CD4-positive, alpha-beta T cell (primary cell): ENCODE data around the gene IFT74. TPM values are rescaled to one million over a fixed set of nuclear protein-coding genes. Genes with fewer than 3 reads are reported as not detected.
A peak's percentile ranks its signal among the peaks of the same experiment; 100 is the strongest.

ENCODE experiments used
- ATAC-seq: fragments of 200-7000 bp; cut with Tn5 transposase; one replicate; pipeline ENCODE4 v1.10.0; 2022; ENCODE audit warnings: mild to moderate bottlenecking; ENCODE audit not compliant: poor library complexity
- CTCF ChIA-PET: fragments of 350-600 bp; sonication (Branson Sonifier 250); formaldehyde crosslinking; loops from one replicate; lab custom pipeline; 2021; ENCODE audit warnings: antibody characterized with exemption, inconsistent platforms; lab: Charles Lee
- POLR2A ChIA-PET: fragments of 350-600 bp; sonication (Branson Sonifier 250); formaldehyde crosslinking; loops from one replicate; lab custom pipeline; 2021; ENCODE audit warnings: antibody characterized with exemption, inconsistent platforms; lab: Charles Lee
- DNase-seq, 14 experiments: peaks; one replicate each; pipeline ENCODE4 v3.0.0-alpha.2; 2013 to 2020; ENCODE audit warnings: mixed read lengths in 2 of 14
- H3K27ac ChIP-seq, 2 donors: one replicate each; pipeline versions ENCODE4 v1.5.1 to v1.7.0; 2013; ENCODE audit warnings: low read length in 2 of 2, low read depth in 1 of 2, mild to moderate bottlenecking in 1 of 2
- H3K27me3 ChIP-seq, 2 experiments: 1 replicate in 1 of 2; 2 replicates in 1 of 2; pipeline versions ENCODE4 v1.6.1 to v1.7.0; 2013; ENCODE audit warnings: low read length in 2 of 2, control low read depth in 1 of 2, mild to moderate bottlenecking in 1 of 2, moderate library complexity in 1 of 2; ENCODE audit not compliant: insufficient read depth in 2 of 2, control insufficient read depth in 1 of 2
- H3K36me3 ChIP-seq: one replicate; pipeline ENCODE4 v1.6.1; 2013; ENCODE audit warnings: low read length, control low read depth; ENCODE audit not compliant: insufficient read depth
- H3K4me1 ChIP-seq: one replicate; pipeline ENCODE4 v1.6.1; 2013; ENCODE audit warnings: low read length, control low read depth; ENCODE audit not compliant: insufficient read depth
- H3K4me3 ChIP-seq: one replicate; pipeline ENCODE4 v1.5.1; 2013; ENCODE audit warnings: mild to moderate bottlenecking, low read length, moderate library complexity
- H3K9me3 ChIP-seq, 2 experiments: 1 replicate in 1 of 2; 2 replicates in 1 of 2; pipeline versions ENCODE4 v1.6.1 to v1.7.0; 2013; ENCODE audit warnings: low read length in 2 of 2, mild to moderate bottlenecking in 2 of 2, control low read depth in 1 of 2, moderate library complexity in 1 of 2; ENCODE audit not compliant: control insufficient read depth in 1 of 2, insufficient read depth in 1 of 2
- H3K27ac Mint-ChIP-seq: one replicate; pipeline ENCODE4 v1.8.0; 2020; ENCODE audit warnings: mixed read lengths
- H3K27me3 Mint-ChIP-seq: one replicate; pipeline ENCODE4 v1.8.0; 2021; ENCODE audit warnings: mixed read lengths
- H3K36me3 Mint-ChIP-seq: one replicate; pipeline ENCODE4 v1.8.0; 2021; ENCODE audit warnings: low read depth, mixed read lengths
- H3K4me1 Mint-ChIP-seq: one replicate; pipeline ENCODE4 v1.8.0; 2021; ENCODE audit warnings: low read depth, mixed read lengths
- H3K4me3 Mint-ChIP-seq: one replicate; pipeline ENCODE4 v1.8.0; 2020; ENCODE audit warnings: mild to moderate bottlenecking, mixed read lengths
- H3K9me3 Mint-ChIP-seq: one replicate; pipeline ENCODE4 v1.8.0; 2020; ENCODE audit warnings: mixed read lengths
- CTCF ChIP-seq: fragments of 200-600 bp; IDR thresholded peaks from one replicate; pipeline ENCODE4 v1.8.0; 2022; ENCODE audit warnings: antibody characterized with exemption, mild to moderate bottlenecking
- intact Hi-C, 2 experiments: fragments of 100-400 bp; cut with DNase I in 1 of 2; cut with micrococcal nuclease in 1 of 2; formaldehyde crosslinking; loops; one replicate each; pipeline versions ENCODE4 v1.15.1 to v1.9.0; 2023 to 2025; cut with DNase I, micrococcal nuclease
- total RNA-seq, 174 experiments: library from RNA in 2 of 174; stranded (reverse) in 2 of 174; gene quantifications; one replicate each; pipeline ENCODE4 v1.2.3 and lab custom pipeline; 2021 to 2026

IFT74 gene
- total RNA-seq, 2 experiments from 2014 or later = 7.3 to 7.7 TPM

DNA sequence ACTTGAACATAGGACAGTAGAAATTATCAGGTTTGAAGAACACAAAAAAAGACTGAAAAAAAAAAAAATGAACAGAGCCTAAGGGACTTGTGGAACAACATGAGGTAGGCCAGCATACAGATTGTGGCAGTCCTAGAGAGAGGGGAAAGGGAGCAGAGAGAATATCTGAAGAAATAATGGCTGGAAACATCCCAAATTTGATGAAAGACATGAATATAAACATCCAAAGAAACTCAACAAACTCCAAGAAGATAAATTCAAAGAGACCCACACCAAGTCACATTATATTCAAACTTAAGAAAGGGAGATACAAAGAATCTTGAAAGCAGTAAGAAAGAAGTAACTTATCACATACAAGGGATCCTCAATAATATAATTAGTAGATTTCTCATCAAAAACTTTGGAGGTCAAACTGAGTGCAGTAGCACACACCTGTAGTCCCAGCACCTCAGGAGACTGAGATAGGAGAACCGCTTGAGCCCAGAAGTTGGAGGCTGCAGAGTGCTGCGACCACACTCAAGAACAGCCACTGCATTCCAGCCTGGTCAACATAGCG is 18.3 kb upstream of the IFT74 start:
- ChIA-PET CTCF (no interaction called here), POLR2A (interaction anchor here (1.3 kb wide), 1 partner anchor 10 kb away, joined by 4 read pairs; the partner anchor contains the start of gene PLAA)
- Histone ChIP-seq H3K9me3 (peaks cover 0 to 8% of the 10 kb centered on the region in 2 experiments), H3K27ac (no peak overlapping the region), H3K27me3 (no peaks in the 10 kb centered on the region), H3K4me3 (no peak overlapping the region), H3K4me1 (peaks cover 9% of the 10 kb centered on the region), H3K36me3 (peaks cover 12% of the 10 kb centered on the region)
- Mint-ChIP-seq H3K36me3 (peaks cover 42% of the 10 kb centered on the region), H3K27ac (no peak overlapping the region), H3K27me3 (no peaks in the 10 kb centered on the region), H3K4me3 (no peak overlapping the region), H3K4me1 (peaks cover 58% of the 10 kb centered on the region), H3K9me3 (peaks cover 3% of the 10 kb centered on the region)
- intact Hi-C loops = no loop called here
- ATAC-seq (no peak), DNase-seq (no peak)
- TF ChIP-seq CTCF = no peak

DNA sequence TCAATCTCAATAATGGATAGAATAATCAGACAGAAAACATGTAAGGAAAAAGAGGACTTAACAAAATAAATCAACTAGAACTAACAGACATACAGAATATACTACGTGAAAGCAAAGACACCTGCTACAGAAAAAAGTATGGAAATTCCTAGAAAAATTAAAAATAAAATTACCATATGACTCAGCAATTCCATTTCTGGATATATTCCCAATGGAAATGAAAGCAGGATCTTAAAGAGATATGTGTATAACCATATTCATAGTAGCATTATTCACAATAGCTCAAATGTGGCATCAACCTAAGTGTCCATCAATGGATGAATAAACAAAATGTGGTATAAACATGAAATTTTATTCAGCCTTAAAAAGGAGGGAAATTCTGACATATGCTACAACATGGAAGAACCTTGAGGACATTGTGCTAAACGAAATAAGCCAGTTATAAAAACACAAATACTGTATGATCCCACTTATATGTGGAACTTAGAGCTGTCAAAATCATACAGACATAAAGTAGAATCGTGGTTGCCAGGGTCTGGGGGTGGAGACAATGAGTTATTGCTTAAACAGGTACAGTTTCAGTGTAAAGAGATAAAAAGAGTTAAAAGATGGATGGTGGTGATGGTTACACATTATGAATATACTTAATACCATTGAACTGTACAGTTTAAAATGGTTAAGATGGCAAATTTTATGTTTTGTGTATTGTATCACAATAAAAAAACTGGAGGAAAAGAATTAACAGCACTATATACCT is 16.1 kb upstream of the IFT74 start:
- Mint-ChIP-seq H3K36me3 (peaks cover 34% of the 10 kb centered on the region), H3K27me3 (no peaks in the 10 kb centered on the region), H3K27ac (peak overlapping the region; percentile 13), H3K9me3 (peaks cover 3% of the 10 kb centered on the region), H3K4me3 (peak overlapping the region; percentile 49), H3K4me1 (peaks cover 73% of the 10 kb centered on the region)
- POLR2A ChIA-PET = no interaction called here
- Histone ChIP-seq H3K27ac (no peak overlapping the region), H3K27me3 (no peaks in the 10 kb centered on the region), H3K36me3 (peaks cover 7% of the 10 kb centered on the region), H3K4me3 (no peak overlapping the region), H3K9me3 (peaks cover 0 to 8% of the 10 kb centered on the region in 2 experiments), H3K4me1 (peaks cover 19% of the 10 kb centered on the region)
- intact Hi-C loops = no loop called here
- TF ChIP-seq CTCF = no peak
- no peak for ATAC-seq
- DNase-seq = no peak
- CTCF ChIA-PET = no interaction called here

- no peak for ATAC-seq
- peaks cover 24% of the 10 kb centered on the region for H3K4me1 ChIP-seq
- H3K27ac ChIP-seq = no peak overlapping the region
- no peak for DNase-seq
- POLR2A ChIA-PET = no interaction called here
- no peaks in the 10 kb centered on the region for H3K27me3 Mint-ChIP-seq
- peak overlapping the region; percentile 49 for H3K4me3 Mint-ChIP-seq
- H3K4me3 ChIP-seq = no peak overlapping the region
- peaks cover 7% of the 10 kb centered on the region for H3K36me3 ChIP-seq
- H3K27ac Mint-ChIP-seq = peak overlapping the region; percentile 13
- peaks cover 28% of the 10 kb centered on the region for H3K36me3 Mint-ChIP-seq
- peaks cover 73% of the 10 kb centered on the region for H3K4me1 Mint-ChIP-seq
- peaks cover 3% of the 10 kb centered on the region for H3K9me3 Mint-ChIP-seq
- peaks cover 0 to 8% of the 10 kb centered on the region in 2 experiments for H3K9me3 ChIP-seq
- intact Hi-C loops = no loop called here
- no peaks in the 10 kb centered on the region for H3K27me3 ChIP-seq
- CTCF ChIA-PET = interaction anchor here (1.0 to 1.7 kb wide), 2 partner anchors 11 to 49 kb away, joined by 5 to 7 read pairs; no protein-coding TSS in a partner anchor
- TF ChIP-seq CTCF = no peak
Measured at GRCh38 chr9:26940779-26941178, 15.4 kb upstream of the IFT74 start.
